NCI-H2029 (cell line): ENCODE results near the gene TF.
"Not testable (repeated sequence)": the region's sequence is repeated elsewhere in the genome, so short reads cannot be mapped to it uniquely, and the experiment has no call there.

Source experiments
- DNase-seq: peaks from one replicate; lab custom pipeline; 2025; lab: John Stamatoyannopoulos, UW

TF gene

GRCh38 chr3:133767607-133768006, 21.4 kb downstream of the TF start:
- no peak for DNase-seq

- no peak for DNase-seq
Measured at GRCh38 chr3:133769536-133769935, 23.3 kb downstream of the TF start.

- DNase-seq, result no peak
Measured at GRCh38 chr3:133773732-133774131, 27.5 kb downstream of the TF start.

- DNase-seq, result no peak
Measured at GRCh38 chr3:133775309-133775708, 29.1 kb downstream of the TF start.

- no peak for DNase-seq
Measured at GRCh38 chr3:133775835-133776234, 29.6 kb downstream of the TF start.

- no peak for DNase-seq
Measured at GRCh38 chr3:133776794-133777438, 30.7 kb downstream of the TF start.

DNA sequence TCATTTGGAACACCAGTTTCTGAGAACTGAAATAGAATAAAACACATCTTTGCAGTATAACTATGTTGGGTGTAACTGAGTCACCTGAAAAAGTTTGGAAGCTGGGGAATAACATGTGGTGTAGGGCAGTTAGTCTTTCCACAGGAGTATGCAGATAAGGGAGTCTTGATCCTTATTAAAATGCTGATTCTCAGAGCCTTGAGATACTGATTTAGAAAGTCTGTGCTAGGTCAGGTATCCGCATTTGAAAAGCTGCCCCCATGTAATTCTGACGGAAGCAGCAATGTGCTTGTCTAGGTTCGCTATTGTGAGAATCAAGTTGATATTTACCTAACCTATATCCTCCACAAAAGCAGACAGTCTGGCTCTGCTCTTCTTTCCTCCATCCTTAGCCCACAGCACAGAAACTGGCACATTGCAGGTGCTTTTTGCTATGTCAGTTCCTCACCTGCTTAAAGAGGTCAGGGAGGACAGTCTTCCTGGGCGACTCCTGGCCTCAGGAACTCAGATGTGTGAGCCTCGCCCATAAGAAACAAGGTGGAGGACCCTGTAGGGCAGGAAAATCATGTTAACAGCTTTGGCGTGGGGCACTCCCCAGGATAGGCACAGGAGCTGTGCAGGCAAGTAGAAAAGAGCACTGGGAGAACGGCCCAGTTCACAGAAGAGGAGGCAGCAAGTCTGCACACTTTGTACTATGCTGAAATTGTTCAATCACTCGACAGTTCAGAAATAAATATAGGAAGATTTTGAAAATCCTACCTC, 31.8 kb downstream of the TF start:
- no peak for DNase-seq

- DNase-seq, result no peak
Measured at GRCh38 chr3:133779626-133780203, 33.5 kb downstream of the TF start.

GRCh38 chr3:133780756-133781155, 34.6 kb downstream of the TF start:
- DNase-seq, result not testable (repeated sequence)

GRCh38 chr3:133781570-133781969, 35.4 kb downstream of the TF start:
- no peak for DNase-seq

DNA sequence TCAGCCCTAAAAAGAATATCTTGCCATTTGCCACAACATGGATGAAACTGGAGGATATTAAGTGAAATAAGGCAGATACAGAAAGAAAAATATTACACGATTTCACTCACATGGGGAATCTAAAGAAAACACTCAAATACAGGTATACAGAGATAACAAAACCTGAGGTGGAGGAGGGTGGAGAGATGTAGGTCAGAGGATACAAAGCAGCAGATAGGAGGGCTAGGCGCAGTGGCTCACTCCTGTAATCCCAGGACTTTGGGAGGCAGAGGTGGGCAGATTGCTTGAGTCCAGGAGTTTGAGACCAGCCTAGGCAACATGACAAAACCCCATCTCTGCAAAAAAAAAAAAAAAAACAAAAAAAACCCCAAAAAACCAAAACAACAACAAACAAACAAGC, 36.3 kb downstream of the TF start:
- DNase-seq, result no peak

GRCh38 chr3:133783762-133784161, 37.6 kb downstream of the TF start:
- no peak for DNase-seq

GRCh38 chr3:133788024-133788423, 41.8 kb downstream of the TF start:
- DNase-seq, result no peak

DNA sequence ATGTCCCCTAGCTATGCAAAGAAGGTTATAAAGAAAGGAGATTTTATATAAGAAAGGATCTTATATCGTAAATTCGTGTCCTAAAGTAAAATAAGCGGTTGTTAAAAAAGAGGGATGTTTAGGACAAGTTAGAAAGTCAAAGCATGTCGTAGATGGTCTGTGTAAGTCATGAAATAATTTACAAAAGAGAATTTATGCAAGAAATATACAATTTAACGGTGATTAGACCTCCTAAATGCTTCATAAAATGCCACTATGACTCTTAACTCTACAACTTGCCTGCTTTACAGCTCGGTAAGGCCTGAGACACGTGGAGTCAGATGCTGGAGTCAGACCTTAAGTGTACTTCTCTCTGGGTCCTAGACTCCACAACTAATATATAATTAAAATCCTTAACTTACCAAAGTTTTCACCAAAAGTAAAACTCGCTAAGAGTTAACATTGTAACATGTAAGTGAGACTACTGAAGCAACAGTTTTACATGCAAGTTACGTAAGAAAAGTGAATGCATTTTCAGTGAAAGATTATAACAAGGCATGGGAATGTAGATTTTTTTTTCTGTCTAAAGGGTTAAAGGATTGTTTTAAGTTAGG, 46.1 kb downstream of the TF start:
- no peak for DNase-seq

- DNase-seq, result no peak
Measured at GRCh38 chr3:133797396-133798105, 51.4 kb downstream of the TF start.

DNA sequence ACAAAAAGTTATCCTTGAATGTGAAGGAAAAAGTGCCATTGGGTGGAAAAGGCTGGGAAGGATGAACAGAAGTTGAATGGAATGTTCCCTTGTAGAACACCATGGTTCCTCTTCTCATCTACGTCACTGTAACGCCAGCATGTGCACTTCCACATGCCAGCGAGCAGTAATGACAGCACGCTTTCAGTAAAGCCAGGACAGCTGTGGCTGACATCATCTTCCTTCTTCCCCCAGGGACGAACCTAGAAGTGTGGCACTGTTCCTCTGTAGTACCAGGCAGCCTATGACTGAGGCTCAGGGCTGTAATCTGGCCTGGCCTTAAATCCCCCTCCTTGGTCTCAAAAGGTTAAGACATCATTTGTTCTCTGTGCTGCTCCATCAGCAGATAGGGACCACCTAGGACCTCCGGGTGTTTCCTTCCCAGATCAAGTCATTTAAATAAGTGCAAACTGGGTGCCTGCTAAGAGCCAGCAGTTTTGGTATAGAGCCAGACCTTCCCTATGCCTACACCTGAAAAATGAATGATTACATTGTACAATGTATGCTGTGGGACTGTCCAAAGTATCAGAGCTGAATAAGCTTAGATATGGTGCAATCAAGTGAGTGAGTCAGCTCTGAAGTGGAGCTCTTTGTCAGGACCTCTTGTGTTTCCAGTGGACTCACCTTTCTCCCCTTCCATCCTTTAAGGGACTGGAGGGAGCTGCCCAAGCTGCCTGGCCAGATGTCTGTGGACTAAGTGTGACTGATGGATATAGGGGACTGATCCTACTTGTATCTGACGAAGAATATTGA, 53.8 kb downstream of the TF start:
- DNase-seq, result no peak

DNA sequence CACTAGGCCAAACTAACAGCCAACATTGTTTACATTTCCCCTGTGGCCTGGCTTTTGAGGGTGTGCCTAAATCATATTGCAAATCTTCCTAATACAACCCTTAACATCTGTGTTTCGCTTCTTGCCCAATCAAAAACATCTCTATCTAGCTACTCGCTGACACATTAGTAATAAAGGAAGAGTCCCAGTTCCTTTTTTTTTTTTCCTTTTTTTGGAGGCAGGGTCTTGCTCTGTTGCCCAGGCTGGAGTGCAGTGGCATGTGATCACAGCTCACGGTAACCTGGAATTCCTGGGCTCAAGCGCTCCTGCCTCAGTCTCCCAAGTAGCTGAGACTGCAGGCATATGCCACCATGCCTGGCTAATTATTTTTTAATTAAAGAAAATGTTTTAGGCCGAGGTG, 57.3 kb downstream of the TF start:
- DNase-seq, result no peak

DNA sequence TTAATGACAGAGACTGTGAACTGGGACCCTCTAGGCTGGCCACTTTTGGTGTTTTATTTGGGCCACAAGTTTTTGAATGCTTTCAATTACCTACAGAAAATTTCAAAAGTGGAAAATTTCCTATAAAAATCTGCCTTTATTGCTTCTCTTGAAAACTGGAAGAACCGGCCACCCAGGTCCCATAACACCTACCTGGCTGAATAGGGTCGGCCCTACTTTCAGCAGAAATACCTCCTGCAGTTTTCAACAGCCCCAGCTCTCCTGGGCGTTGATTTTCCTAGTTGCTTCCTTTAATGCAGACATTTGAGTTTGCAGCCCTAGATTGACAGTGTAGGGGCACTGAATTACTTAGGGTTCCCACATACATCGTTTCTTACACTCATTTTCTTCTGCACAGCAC, 58.7 kb downstream of the TF start:
- DNase-seq, result no peak

- DNase-seq, result no peak
Measured at GRCh38 chr3:133805384-133805701, 59.1 kb downstream of the TF start.

GRCh38 chr3:133805702-133806475, 59.7 kb downstream of the TF start, which contains the start of gene SRPRB:
SRPRB (plus strand) TSS chr3:133805815; CDS start chr3:133805849, 34 bp downstream.
- peak; percentile 87 for DNase-seq

DNA sequence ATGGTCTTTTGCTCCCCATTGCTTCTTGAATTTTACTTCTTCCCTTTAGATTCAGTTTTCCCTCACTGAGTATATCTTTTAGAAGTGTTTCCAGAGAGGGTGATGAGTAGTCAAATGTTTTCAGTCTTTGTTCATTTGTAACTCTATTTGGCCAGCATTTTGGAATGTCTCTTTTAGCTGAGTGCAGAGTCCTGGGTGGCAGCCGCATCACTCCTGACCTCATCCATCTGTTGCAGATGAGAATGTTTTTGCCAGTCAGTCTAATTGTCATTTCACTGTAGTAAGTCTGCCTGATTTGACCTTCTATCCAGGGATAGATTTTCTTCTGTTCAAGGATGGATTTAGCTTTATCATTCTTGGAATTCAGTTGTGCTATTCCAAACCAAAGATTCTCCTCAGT, 66.7 kb downstream of the TF start:
- no peak for DNase-seq
